Effector memory CD4-positive, alpha-beta T cell (primary cell): Measurements from ENCODE around the gene MBD5.

Experiments used
- DNase-seq, 3 donors: peaks; one replicate each; pipeline ENCODE4 v3.0.0-alpha.2; 2020
- H3K27ac ChIP-seq: 2 replicates; pipeline ENCODE4 v1.7.0; 2013; ENCODE audit warnings: mild to moderate bottlenecking, low read length, moderate library complexity; ENCODE audit not compliant: insufficient read depth, poor library complexity, severe bottlenecking
- H3K27me3 ChIP-seq: replicated peaks from 2 replicates; pipeline ENCODE4 v1.7.0; 2013; ENCODE audit warnings: mild to moderate bottlenecking, low read length; ENCODE audit not compliant: insufficient read depth, control insufficient read depth, poor library complexity, severe bottlenecking
- H3K36me3 ChIP-seq: 2 replicates; pipeline ENCODE4 v1.7.0; 2013; ENCODE audit warnings: mild to moderate bottlenecking, low read length, moderate library complexity; ENCODE audit not compliant: control insufficient read depth, insufficient read depth
- H3K4me1 ChIP-seq: 2 replicates; pipeline ENCODE4 v1.7.0; 2013; ENCODE audit warnings: low read length, mild to moderate bottlenecking; ENCODE audit not compliant: control insufficient read depth, insufficient read depth, poor library complexity, severe bottlenecking
- H3K4me3 ChIP-seq: 2 replicates; pipeline ENCODE4 v1.7.0; 2013; ENCODE audit warnings: low read length, low read depth, mild to moderate bottlenecking; ENCODE audit not compliant: insufficient read depth, poor library complexity, severe bottlenecking
- H3K9me3 ChIP-seq: 2 replicates; pipeline ENCODE4 v1.7.0; 2013; ENCODE audit warnings: mild to moderate bottlenecking, low read length, moderate library complexity; ENCODE audit not compliant: control insufficient read depth

MBD5 gene

GRCh38 chr2:148259674-148260073 lies 238.8 kb downstream of the MBD5 start:
- H3K4me1 ChIP-seq, result no peaks in the 10 kb centered on the region
- H3K9me3 ChIP-seq, result peaks cover 6% of the 10 kb centered on the region
- no peak for DNase-seq
- no peak overlapping the region for H3K4me3 ChIP-seq
- H3K27ac ChIP-seq, result no peak overlapping the region
- H3K27me3 ChIP-seq, result no peaks in the 10 kb centered on the region
- no peaks in the 10 kb centered on the region for H3K36me3 ChIP-seq

- H3K9me3 ChIP-seq, result peaks cover 6% of the 10 kb centered on the region
- no peak for DNase-seq
- no peak overlapping the region for H3K27ac ChIP-seq
- no peaks in the 10 kb centered on the region for H3K4me1 ChIP-seq
- no peaks in the 10 kb centered on the region for H3K27me3 ChIP-seq
- H3K4me3 ChIP-seq, result no peak overlapping the region
- no peaks in the 10 kb centered on the region for H3K36me3 ChIP-seq
These were observed 243.0 kb downstream of the MBD5 start for GRCh38 chr2:148263890-148264289.

DNA sequence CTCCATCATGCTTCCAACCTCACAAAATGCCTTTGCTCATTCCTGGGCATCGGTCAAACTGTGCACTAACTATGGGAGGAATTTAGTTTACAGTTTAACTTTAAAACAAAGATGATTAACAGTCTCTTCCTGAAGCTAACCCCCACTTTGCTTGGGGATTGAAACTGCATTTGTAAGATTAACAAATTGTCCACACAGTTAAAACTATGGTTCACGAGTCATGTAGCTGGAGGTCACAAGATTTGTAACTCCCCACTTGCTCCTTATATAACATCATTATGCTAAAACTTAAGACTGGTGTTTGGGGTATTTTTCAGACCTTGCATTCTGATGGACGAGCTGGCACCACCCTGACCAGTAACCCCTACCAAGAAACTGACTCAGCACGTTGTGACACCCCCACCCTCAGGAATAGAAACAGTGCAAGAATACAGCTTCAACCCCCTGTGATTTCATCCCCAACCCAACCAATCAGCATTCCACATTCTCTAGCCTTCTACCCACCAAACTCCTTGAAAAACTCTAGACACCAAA lies 252.3 kb downstream of the MBD5 start:
- no peak for DNase-seq
- H3K27ac ChIP-seq, result no peak overlapping the region

GRCh38 chr2:148279216-148279615 lies 258.3 kb downstream of the MBD5 start:
- no peak overlapping the region for H3K4me3 ChIP-seq
- H3K27me3 ChIP-seq, result no peaks in the 10 kb centered on the region
- no peaks in the 10 kb centered on the region for H3K9me3 ChIP-seq
- no peak for DNase-seq
- no peaks in the 10 kb centered on the region for H3K36me3 ChIP-seq
- H3K4me1 ChIP-seq, result no peaks in the 10 kb centered on the region
- no peak overlapping the region for H3K27ac ChIP-seq

More for the DNA sequence above, 252.3 kb downstream of the MBD5 start:
- Histone ChIP-seq H3K27me3 (no peaks in the 10 kb centered on the region), H3K4me3 (no peak overlapping the region), H3K4me1 (no peaks in the 10 kb centered on the region), H3K36me3 (no peaks in the 10 kb centered on the region), H3K9me3 (no peaks in the 10 kb centered on the region)

- no peak overlapping the region for H3K27ac ChIP-seq
- H3K36me3 ChIP-seq, result no peaks in the 10 kb centered on the region
- H3K4me1 ChIP-seq, result no peaks in the 10 kb centered on the region
- no peak for DNase-seq
- no peak overlapping the region for H3K4me3 ChIP-seq
- H3K9me3 ChIP-seq, result no peaks in the 10 kb centered on the region
- H3K27me3 ChIP-seq, result no peaks in the 10 kb centered on the region
These were observed 261.3 kb downstream of the MBD5 start for GRCh38 chr2:148282201-148282600.

GRCh38 chr2:148292431-148292830 lies 271.5 kb downstream of the MBD5 start:
- H3K4me3 ChIP-seq, result no peak overlapping the region
- no peaks in the 10 kb centered on the region for H3K9me3 ChIP-seq
- no peak for DNase-seq
- H3K4me1 ChIP-seq, result no peaks in the 10 kb centered on the region
- H3K27ac ChIP-seq, result no peak overlapping the region
- H3K36me3 ChIP-seq, result no peaks in the 10 kb centered on the region
- H3K27me3 ChIP-seq, result no peaks in the 10 kb centered on the region

DNA sequence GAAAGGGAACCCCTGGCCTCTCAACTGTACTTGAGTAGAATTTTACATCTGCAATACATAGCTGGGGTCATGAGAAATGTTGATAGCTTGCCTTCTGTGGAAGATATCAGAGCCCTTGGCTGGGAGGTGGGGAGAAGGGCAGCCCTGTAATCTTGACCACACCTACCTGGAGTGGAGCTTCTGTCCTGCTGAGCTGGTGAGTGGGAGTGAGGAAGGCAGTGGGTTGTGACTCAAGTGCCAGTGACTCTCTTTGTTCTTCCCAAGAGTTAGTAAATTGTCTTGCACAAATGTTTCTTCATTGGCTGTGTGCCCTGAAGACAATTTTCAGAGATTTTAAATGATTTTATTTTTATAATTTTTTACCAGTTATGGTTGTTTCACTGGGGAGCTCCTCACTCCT lies 277.3 kb downstream of the MBD5 start:
- DNase-seq, result no peak
- Histone ChIP-seq H3K27me3 (no peaks in the 10 kb centered on the region), H3K4me1 (no peaks in the 10 kb centered on the region), H3K9me3 (no peaks in the 10 kb centered on the region), H3K4me3 (no peak overlapping the region), H3K36me3 (no peaks in the 10 kb centered on the region), H3K27ac (no peak overlapping the region)

DNA sequence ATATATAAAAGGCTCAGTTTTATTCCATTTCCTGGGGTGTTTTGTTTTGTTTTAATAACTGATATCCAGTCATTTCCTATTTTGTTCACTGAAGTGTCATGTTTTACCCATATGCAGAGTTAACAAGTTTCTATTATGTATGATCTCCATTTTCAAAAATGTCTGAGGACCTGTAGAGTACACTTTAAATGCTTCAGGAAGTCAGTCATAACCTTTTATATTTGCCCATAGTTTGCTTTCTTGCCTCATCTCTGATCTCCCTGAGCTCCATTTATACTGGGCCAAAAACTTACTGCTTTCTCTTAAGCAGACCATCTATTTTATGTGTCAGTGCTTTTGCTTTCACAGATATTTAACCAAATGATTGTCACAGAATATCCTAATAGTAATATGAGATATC lies 278.7 kb downstream of the MBD5 start:
- no peaks in the 10 kb centered on the region for H3K9me3 ChIP-seq
- H3K27ac ChIP-seq, result no peak overlapping the region
- H3K4me1 ChIP-seq, result no peaks in the 10 kb centered on the region
- H3K4me3 ChIP-seq, result no peak overlapping the region
- H3K27me3 ChIP-seq, result no peaks in the 10 kb centered on the region
- H3K36me3 ChIP-seq, result no peaks in the 10 kb centered on the region
- no peak for DNase-seq

DNA sequence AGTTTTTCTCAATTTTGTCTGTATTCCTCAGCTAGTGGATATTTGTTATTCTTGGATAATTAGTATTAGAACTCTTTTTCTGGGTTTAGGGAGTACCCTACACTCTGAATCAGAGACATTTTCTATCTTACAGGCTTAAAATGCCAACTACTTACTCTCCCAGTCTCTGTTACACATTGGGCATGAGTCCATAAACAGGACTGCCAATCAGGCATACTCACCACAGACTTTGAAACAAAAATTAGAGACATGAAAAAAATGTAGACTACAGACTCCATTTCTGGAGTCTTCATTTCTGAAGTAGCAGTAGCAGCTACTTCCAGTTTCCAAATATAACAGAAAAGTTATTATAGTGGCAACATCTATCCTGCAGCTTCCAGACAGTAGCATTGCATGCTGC lies 279.7 kb downstream of the MBD5 start:
- no peak overlapping the region for H3K27ac ChIP-seq
- no peaks in the 10 kb centered on the region for H3K27me3 ChIP-seq
- no peak for DNase-seq
- no peaks in the 10 kb centered on the region for H3K4me1 ChIP-seq
- H3K9me3 ChIP-seq, result no peaks in the 10 kb centered on the region
- H3K4me3 ChIP-seq, result no peak overlapping the region
- H3K36me3 ChIP-seq, result no peaks in the 10 kb centered on the region

DNA sequence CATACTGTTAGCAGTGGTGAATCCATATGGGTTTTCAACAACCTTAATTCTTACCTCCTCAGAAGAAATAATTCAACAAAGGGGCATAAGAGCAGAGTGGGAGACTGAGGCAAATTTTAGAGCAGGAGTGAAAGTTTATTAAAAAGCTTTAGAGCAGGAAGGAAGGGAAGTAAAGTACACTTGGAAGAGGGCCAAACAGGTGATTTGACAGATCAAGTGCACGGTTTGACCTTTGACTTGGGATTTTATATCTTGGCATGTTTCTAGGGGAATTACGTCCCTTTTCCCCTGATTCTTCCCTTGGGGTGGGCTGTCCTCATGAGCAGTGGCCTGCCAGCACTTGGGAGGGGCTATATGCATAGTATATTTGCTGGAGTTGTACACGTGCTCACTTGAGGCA lies 280.5 kb downstream of the MBD5 start:
- H3K9me3 ChIP-seq, result no peaks in the 10 kb centered on the region
- no peak for DNase-seq
- H3K4me1 ChIP-seq, result no peaks in the 10 kb centered on the region
- no peak overlapping the region for H3K27ac ChIP-seq
- no peaks in the 10 kb centered on the region for H3K36me3 ChIP-seq
- no peak overlapping the region for H3K4me3 ChIP-seq
- H3K27me3 ChIP-seq, result no peaks in the 10 kb centered on the region

- Histone ChIP-seq H3K4me3 (no peak overlapping the region), H3K9me3 (no peaks in the 10 kb centered on the region), H3K27ac (no peak overlapping the region), H3K36me3 (no peaks in the 10 kb centered on the region), H3K4me1 (no peaks in the 10 kb centered on the region), H3K27me3 (no peaks in the 10 kb centered on the region)
- DNase-seq, result no peak
These were observed 281.6 kb downstream of the MBD5 start for GRCh38 chr2:148302526-148302925.
